Endometrial microvascular endothelial cells (primary cell): Measurements from ENCODE around the gene DET1. TPM values are rescaled to one million over a fixed set of nuclear protein-coding genes. Genes with fewer than 3 reads are reported as not detected.

Experiments used
- in situ Hi-C: cut with HindIII; loops from 2 replicates; pipeline ENCODE4 v1.10.0; 2017; ENCODE audit warnings: low sequenced_read_pairs, low pct_unique_long_range_greater_than_20kb; ENCODE audit errors: inconsistent ontology term
- total RNA-seq: library from RNA; depleted of rRNA; stranded (reverse); fragments of >200 nt; gene quantifications from one replicate; pipeline ENCODE4 v1.2.3, GENCODE V29; 2015; ENCODE audit errors: inconsistent ontology term

DET1 gene
- total RNA-seq, 1 donor from 2014 or later = 5.7 TPM

DNA sequence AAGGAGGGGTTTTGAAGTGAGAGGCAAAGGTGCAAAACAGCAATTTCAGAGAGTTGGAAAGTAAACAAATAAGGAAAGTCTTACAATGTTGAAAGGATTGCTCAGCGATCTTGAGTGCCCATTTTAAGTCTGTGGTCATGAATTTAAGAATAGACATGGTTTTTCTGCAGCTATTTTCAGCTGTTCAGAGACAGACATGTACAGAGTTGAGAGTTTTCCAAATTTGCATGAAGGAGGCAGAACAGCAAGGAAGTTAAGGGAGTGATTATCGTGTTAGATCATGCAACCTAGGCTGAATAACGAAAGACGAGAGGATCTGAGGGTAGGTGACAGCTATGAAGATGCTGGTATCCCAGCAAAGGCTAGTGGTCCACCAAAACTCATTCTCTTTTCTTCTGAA is 37.2 kb downstream of the DET1 start:
- in situ Hi-C loops = no loop called here

GRCh38 chr15:88506628-88507027 is 39.9 kb downstream of the DET1 start:
- in situ Hi-C loops = no loop called here

GRCh38 chr15:88505721-88506120 is 40.8 kb downstream of the DET1 start:
- in situ Hi-C loops = no loop called here

- in situ Hi-C loops = no loop called here
Measured at GRCh38 chr15:88504445-88504844, 42.0 kb downstream of the DET1 start.

DNA sequence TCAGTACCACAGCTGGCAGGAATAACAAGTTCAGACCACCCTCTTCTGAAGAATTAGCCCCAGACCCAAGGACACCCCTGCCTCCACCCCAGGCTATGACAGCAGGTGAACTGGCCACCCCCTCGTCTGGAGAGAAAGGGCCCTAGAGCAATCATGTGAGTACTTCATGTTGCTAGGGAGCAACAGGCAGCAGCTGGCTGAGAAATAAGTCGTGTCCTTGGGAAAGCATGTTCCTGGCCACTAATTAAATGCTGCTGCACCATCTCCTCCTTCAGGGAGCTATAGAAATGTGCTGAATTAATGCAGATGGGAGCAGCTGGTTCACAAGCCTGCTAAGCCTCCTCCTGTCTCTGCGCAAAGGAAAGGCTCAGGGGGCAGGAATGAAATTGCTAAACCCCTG is 47.5 kb downstream of the DET1 start:
- in situ Hi-C loops = no loop called here

DNA sequence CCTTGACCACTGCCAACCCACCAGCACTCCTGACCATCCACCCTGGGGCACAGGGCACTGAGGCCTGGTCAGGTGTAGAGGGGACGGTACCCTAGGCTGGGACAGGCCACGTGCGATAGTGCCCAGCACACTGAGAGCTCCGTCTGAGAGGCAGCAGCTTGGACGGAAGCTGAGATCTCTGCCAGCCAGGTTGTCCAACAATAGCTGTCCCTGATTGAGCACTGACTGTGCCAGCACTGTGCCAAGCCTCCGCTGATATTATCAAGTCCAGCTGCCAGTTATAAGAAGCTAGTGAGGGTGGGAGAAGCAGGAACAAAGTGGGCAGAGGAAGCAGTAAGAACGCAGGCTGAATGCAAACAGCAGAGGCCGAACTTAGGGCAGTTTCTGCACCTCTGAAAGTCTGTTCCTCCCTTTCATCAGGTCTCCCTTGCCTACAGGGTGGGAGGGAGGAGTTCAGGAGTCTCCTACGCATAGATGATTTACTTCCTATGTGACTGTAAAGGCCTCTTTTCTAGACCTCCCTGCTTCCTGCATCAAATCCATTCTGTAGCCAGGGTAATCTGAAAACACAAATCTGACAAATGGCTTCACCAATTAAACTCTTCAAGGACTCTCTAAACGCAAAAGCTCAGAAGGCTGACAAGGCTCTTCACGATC is 49.2 kb downstream of the DET1 start:
- in situ Hi-C loops = no loop called here

DNA sequence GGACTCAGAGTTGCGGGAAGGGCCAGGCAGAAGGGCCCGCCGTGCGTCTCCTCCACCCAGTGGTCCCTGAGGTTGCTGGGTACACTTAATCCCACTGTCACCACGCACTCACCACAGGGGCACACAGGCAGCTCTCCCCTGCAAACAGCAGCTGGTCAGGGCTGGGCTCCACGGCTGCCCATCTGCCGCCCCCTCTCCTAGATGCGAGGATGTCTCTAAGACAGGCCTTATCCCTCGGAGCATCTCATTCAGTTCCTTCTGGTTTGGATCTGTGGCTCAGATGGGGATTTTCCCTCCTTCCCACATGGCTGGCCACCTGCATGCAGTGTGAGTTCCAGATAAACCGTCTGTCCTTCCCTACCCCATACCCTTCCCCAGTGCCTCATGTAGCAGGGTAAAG is 52.6 kb downstream of the DET1 start:
- in situ Hi-C loops = no loop called here

DNA sequence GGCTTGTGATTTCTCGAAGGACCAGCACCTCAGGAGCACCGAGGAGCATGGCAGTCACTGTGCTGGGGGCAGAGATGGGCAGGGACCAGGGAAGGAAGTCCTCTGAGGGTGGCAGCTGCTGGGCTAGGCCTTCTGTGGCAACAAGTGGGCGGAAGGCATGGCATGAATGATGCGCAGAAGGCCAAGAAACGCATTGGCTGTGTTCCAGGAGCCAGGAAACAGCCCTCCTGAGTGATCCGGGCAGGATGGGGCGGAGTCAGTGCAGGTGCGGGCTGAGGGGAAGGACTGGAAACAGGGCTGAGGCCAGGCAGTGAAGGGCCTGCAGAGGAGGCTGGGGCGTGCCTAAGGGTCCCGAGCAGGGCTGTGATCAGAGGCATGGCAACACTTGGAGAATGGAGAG is 55.3 kb downstream of the DET1 start:
- in situ Hi-C loops = no loop called here

DNA sequence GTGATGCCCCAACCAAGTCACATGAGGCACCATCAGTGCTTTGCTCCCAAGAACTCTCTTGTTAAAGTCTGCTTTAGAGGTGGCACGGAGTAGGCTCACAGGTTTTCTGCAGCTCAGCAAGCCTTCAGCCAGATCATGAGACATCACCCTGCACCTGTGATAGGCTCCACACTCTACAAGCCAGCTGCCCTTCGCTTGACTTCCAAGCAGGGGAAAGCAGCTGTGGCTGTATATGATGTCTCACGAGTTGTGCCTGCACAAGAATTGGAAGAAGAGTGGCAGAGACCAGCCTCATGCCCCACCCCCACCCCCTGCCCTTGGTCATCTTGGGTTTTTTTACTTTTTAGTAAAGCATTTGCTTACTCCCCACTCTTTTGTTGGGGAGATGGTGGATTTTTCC is 56.4 kb downstream of the DET1 start:
- in situ Hi-C loops = no loop called here

DNA sequence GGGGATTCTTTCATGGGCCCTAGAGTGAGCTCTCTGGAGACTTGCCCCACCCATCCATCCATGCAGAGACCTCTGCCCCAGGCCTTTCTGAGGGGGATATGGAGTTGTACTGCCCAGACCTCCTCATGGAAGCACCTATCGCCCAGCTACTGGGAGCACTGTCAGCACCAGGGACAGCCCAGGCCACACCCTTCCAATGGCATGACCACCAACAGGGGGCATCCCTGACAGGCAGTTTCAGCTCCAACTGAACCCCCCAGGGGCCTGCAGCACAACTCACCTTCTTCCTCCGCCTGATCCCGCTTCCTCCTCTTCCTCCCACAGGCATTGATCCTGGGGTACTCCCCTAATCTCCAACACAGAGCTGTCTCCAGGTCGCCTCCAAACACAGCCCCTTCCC is 57.2 kb downstream of the DET1 start:
- in situ Hi-C loops = no loop called here

- in situ Hi-C loops = no loop called here
Measured at GRCh38 chr15:88487796-88488523, 58.5 kb downstream of the DET1 start.

DNA sequence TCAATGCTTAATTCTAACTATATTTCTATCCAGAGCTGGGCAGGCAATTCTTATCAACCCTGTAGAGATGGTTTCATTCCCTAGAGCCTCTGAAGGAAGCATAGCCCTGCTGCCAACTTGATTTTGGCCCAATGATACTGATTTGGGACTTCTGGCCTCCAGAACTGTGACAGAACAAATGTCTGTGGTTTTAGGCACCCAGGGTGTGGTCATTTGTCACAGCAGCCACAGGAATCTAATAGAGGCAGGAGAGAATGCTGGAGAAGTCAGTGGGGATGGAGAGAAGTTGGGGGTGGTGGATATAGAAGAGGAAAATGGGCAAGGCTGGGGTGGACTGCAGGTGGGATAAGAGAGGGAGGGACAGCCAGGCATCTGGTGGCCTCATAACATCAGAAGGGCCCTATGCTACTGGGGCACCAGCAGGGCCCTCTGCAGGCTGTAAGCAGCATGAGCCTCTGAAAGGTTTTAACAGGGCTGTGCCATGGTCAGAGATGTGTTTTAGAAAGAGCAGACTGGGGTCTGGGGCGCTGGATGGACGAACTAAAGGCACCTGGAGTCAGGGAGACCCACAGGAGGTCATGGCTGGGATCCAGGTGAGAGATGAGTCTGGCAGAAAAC is 59.2 kb downstream of the DET1 start:
- in situ Hi-C loops = no loop called here

GRCh38 chr15:88484682-88485331 is 61.7 kb downstream of the DET1 start:
- in situ Hi-C loops = no loop called here

DNA sequence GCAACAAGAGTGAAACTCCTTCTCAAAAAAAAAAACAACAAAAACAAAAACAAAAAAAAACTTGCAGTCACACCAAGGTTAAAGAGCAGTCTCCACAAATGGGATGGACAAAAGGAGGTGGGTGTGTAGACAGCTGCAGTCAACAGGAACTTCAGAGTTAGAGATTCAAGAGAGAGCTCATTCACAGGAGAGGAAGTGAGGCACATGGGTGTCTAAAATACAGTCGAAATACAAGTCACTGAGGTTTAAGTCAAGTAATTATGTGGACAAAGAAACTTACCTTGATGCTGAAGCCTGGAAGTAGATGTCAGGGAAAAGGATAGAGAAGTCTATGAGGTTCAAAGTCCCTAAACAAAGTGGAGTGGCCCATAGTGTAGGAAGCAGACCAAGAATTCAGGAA is 64.2 kb downstream of the DET1 start:
- in situ Hi-C loops = no loop called here

DNA sequence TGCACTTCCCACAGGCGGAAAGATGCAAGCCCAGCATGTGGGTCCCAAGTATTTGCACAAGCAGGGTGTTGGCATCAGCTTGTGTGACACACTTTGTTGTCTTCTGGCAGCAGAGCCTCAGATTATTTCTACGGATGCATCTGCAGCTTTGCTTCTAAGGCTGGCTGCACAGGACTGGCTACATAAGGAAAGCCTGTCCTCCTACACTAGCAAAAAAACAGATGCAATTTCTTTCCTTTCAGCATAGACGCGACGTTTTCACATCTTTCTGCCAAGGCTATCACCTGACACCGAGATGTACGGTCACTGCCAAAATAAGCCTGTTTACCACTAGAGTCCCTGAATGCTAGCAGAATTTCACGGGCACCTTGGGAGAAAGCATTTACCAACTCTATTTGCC is 65.5 kb downstream of the DET1 start:
- in situ Hi-C loops = no loop called here

DNA sequence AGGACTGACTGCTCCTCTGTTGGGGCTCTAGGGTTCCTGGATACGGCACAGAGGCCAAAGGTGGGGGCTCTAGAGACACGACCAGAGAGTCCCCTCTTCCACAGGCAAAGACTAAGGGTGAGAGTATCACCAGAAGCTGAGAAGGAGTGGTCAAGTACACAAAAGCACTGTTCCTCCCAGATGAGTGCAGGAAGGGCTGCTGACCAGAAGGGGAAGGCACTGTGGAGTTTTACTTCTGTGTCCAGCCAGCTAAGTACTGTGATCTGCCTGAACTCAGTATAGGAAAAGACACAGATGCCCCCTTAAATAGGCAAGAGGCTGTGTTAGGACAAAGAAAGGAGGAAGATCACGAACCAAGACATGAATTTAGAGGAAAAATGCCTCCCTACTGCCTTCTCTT is 67.3 kb downstream of the DET1 start:
- in situ Hi-C loops = no loop called here

- in situ Hi-C loops = no loop called here
Measured at GRCh38 chr15:88477904-88478303, 68.6 kb downstream of the DET1 start.

DNA sequence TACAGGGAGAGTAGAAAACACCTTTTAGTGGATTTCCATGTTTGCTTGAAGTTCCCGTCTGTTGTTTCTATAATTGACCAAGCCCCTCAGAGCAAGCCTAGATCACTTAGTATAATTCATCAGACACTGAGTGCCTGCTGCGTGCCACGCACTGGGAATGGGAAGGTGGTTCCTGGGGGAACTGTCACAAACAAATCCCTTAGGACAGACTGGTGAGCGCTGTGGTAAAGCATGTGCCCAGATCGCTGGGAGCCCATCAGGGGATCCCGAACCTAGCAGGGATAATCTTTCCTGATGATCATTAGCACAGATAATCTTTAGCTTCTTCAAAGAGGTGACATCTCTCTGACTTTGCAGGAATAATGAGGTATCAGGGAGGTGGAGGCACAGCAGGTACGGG is 69.4 kb downstream of the DET1 start:
- in situ Hi-C loops = no loop called here

- in situ Hi-C loops = no loop called here
Measured at GRCh38 chr15:88476635-88477060, 69.8 kb downstream of the DET1 start.
